ENCODE results near the gene PKIG.

Gene PKIG

DNA sequence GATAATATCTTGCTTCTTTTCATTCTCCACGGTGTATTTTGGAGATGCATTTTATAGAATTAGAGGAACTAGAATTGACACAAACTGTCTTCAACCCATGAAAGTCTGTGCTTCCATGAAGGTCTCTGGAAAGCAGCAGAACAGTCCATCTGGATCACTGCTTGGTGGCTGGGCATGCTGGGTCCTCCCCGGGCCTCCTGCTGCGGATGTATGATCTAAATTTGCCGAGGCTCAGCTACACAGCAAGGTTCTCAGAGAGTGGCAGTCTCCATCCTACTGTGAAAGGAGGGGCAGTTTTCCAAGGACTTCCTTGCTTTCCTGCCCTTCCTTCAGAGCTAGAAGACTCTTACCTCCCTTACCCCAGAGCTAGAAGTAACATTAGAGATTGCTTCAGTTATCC, 15.1 kb downstream of the PKIG start:
- DNase-seq: no peak

DNA sequence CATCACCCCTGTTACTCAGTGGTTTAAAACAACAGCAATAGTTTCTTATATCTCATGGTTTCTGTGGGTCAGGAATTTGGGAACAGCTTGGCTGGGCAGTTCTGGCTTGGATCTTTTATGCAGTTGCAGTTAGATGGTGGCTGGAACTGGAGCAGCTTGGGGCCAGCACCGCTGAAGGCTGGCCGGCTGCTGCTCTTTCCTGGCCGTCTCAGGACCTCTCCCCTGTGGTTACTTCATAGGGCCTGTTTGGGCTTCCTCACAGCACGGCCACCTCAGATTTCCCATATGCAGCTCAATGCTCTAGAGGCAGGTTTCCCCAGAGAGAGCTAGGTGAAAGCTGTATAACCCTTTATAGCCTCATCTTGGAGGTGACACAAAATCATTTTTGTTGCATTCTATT, 15.6 kb downstream of the PKIG start:
- DNase-seq: no peak

DNA sequence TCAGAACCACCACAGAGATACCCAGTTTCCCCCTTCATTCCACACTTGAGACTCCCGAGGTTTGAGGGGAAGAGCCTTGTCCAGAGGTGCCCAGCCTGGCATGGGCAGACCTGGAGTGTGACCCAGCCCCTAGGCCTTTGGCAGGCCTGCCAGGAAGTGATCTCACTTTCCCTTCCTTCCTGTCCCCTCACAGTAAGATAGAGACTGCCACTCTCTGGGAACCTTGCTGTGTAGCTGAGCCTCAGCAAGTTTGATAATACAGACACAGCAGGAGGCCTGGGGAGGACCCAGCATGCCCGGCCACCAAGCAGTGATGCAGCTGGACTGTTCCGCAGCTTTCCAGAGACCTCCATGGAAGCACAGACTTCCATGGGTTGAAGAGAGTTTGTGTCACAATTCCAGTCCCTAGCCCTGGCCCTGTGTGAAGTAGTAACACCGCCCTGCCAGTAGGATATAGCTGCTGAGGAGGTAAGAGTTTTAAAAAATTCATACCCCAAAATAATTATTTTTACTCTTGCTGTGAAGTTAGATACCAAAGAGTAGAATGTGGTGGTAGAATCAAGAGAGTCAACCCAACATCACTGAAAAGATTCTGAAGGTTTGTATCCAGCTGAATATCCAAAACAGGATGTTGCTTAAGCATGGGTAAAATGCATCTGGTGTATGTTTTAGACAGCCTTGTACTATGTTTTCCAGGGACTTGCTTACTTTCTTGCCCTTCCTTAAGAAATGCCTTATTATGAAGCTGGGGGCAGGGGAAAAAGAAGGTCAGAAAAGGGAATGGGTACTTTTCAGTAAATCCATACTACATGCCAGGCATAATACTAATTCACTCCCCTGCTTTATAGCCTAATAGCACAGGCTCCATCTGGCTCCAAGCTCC, 16.3 kb downstream of the PKIG start:
- DNase-seq: no peak

DNA sequence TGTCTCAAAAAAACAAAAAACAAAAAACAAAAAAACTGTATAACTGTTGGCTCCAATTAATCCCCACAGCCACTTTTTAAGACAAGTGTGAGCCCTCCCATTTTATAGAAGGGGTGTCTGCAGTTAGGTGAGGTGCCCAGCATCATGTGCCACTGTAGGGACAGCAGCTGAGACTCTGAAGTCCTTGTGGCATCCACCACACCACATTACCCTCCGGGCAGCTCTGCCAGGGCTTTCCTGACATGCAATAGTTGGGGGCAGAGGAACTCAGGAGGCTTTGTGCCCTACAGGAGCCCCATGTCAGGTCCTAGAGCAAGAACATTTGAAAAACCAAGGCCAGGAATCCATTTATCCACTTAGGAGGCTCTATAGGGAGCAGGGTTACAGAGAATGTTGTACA, 17.3 kb downstream of the PKIG start:
- DNase-seq: no peak

DNA sequence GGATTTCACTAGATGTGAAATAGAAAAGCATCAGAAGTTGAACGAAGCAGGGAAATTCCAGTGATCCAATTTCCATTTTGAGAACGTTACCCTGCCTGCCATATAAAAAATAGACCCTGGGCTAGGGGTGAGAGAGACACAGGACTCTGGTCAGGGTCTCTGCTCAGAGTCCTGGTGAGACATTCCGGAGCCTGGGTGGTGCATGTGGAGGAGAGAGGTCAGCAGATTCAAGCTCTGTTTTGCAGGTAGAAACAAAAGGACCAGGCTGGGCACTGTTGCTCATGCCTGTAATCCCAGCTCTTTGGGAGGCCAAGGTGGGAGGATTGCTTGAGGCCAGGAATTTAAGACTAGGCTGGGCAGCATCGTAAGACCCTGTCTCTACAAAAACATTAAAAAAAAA, 17.9 kb downstream of the PKIG start:
- no peak for DNase-seq

GRCh38 chr20:44600758-44601201, 18.4 kb downstream of the PKIG start:
- DNase-seq: no peak

- DNase-seq: no peak
Observed at GRCh38 chr20:44601236-44601671, 18.9 kb downstream of the PKIG start.

DNA sequence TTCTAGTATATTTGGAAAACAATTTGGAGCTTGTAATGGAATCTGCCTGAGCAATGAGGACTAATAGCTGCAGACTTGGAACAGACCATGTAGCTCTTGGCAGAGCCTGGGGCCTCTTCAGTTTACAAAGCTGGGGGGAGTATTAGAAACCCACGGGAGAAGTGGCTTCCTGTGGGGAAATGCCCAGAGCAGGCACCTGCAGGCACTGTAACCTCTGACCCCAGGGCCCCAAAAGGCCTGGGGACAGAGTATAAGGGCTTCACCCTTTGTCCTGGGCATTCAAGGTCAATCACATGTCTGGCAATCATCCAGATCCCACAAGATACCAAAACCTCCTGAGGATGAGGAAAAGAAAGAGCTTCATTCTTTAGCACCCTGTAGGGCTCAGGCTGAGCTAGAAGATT, 19.4 kb downstream of the PKIG start:
- no peak for DNase-seq

DNA sequence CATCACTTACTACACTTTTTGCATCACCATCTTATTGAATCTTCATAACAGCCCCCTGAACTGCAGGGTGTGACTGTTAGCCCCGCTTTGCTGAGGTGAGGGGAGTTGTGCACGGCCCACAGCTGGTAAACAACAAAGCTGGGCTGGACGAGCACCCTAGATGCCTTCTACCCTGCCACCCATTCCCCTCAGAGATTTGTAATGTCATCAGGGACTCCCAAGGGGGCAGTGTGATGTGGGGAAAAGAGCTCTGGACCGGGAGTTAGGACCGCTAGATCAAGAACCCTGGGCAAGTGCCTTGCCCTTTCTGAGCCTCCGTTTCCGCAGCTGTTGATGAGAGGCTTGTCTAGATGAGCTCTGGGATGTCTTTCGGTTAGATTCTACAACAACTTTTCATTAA, 20.9 kb downstream of the PKIG start:
- no peak for DNase-seq

DNA sequence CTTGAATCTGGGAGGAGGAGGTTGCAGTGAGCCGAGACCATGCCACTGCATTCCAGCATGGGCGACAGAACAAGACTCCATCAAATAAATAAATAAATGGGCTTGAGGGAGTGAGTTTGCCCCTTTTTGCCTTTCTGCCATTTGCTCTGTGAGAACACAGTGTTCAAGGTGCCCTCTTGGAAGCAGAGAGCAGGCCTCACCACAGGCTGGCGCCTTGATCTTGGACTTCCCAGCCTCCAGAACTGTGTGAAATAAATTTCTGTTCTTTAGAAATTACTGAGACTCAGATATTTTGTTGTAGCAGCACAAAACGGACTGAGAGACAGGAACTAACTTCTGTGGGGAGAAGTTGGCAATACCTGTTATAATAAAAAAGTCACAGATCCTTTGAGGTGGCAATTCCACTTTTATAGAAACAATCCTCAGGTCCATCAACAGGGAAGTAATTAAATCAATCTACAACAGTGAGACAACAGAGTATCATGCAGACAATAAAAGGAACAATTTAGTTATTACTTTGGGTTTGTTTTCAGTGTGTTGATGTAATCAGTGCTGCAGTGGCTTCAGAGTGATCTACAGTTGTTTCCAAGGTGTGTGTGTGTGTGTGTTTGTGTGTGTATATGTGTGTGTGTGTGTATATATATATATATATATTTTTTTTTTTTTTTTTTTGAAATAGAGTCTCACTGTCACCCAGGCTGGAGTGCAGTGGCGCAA, 24.5 kb downstream of the PKIG start:
- DNase-seq: no peak

GRCh38 chr20:44609006-44609515, 26.7 kb downstream of the PKIG start:
- DNase-seq: no peak

DNA sequence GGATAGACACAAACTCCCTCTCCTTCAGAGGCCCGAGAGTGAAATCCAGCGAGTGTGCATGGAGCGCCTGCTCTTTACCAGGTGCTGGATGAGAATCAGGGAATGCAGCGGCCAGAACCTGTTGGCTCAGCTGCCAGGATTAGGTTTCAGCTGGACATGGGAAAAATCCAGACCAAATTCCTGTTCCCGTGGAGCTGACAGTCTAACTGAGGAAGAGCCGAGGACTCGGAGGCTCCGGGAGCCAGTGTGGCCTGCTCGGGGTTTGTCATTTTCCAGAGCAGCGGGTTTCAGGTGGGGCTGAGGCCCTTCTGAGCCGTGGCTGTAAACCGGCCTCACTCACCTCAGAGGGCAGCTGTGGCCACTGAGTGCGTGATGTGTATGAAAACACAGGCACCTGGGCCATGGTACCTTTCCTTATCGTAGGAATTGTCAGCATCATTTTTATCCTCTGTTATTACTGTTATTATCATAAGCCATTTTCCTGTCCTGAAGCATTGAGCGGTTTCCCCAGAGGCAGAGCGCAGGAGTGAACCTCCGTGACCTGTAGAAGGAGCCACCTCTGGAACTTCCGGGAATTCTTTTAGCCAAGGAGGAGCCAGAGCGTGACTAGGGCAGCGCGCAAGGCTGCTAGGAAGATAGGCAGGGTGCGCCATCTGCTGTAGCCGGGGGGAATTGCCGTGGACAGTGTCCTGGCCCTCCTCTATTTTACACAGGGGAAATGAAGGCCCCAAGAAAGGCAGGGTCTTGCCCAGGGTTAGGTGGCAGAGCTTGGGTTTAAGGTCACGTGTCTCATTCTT, 27.3 kb downstream of the PKIG start:
- DNase-seq: peak; percentile 87

GRCh38 chr20:44610313-44610962, 28.1 kb downstream of the PKIG start:
- DNase-seq: no peak

DNA sequence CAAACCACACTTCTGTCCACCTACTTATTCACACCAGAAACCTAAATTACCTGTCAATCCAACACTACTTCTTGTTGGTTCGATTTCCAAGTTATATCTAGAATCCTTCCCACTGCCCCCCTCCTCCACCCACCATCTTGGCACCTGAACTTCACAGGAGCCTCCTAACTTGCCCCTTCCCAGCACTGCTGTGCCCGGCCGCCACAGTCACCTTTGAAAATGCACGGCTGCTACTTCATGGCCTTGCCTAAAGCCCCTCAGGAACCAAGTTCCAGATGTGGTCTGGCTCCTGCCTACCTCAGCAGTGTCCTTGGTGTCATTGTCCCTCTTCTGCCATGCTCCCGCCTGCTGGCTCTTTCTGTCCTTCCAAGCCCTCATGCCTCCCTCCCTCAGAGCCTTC, 31.2 kb downstream of the PKIG start:
- DNase-seq: no peak

- no peak for DNase-seq
Observed at GRCh38 chr20:44614525-44614924, 32.1 kb downstream of the PKIG start.

DNA sequence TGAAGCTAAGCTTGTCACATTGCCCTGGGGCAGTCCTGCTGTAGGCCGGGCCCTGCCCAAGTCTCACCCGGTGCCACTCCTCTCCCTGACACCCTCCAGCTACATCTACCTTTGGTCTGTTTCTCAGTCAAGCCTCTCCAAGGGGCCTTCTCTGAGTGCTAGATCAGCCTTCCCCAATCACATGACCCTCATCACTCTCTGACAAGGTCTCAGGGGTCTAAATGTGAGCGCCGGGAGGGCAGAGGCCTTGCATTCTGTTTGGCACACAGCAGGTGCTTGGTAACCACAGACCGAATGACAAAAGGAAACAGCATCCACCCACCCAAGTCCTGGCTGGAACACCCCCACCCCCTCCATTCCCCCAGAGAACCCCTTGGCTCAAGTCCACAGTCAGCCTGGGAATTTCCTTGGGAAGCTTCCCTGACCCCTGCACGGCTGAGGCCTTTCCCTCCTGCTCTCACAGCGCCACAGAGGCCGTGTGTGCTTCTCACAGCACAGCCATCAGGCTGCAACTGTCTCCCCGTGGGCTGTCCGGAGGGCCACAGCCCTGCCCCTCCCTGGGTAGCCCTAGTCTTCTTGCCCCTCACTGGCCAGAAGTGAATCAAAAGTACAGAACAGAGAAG, 32.9 kb downstream of the PKIG start:
- DNase-seq: no peak

GRCh38 chr20:44615876-44616603, 33.7 kb downstream of the PKIG start:
- DNase-seq: no peak

DNA sequence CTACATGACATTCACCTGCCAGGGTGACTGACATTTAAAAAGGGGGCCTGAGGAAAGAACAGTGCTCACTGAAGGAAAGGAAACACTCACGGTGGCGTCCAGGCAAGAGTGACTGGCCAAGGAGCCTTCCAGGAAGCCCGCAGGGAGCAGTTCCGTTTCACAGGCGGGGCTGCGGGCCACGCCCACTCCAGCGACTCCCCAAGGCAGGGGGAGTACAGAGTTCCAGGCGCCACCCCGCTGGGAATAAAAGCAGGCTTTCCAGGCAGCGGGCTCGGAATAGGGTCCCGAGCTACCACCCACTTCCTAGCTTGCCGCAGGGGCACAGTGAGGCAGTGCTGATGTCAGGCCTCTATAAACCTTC, 34.2 kb downstream of the PKIG start:
- no peak for DNase-seq

GRCh38 chr20:44618318-44618731, 35.9 kb downstream of the PKIG start:
- no peak for DNase-seq

GRCh38 chr20:44619294-44619693, 36.9 kb downstream of the PKIG start:
- DNase-seq: no peak

DNA sequence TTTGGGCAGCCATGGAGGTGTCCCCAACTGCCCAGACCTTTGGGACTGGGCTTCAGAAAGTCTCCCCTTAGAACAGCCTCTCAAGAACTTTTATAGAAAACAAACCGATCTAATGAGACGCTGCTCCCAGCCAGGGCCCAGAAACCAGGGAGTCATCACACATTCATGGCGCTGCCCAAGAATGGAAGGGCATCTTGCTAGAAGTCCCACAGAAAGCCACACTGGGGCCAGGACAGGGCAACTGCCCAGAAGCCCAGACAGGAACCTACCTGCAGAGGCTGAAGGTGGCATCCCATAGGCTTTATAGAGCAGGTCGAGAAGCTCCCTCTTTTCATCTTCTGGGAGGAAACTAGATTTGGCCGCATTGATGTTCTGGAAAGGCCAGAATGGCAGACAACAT, 37.7 kb downstream of the PKIG start:
- DNase-seq: no peak

- DNase-seq: no peak
Observed at GRCh38 chr20:44621325-44621724, 38.9 kb downstream of the PKIG start.

Data from NCI-H2029 (cell line).